Measurements from ENCODE around the gene KCNIP1. TPM values are rescaled to one million over a fixed set of nuclear protein-coding genes. Genes with fewer than 3 reads are reported as not detected.

The KCNIP1 gene
- total and polyA plus RNA-seq, 9 of the 15 experiments (the other 6 are each of a cell fraction or from before 2014, with no cell fraction given): not detected

- 0% methylated on average over 6 of the region's 6 CpGs for WGBS (ENCODE audit: insufficient coverage, low coverage, missing lambda C conversion rate)
- no peaks in the 10 kb centered on the region for H3K9me1 ChIP-seq (ENCODE audit: control insufficient read depth, insufficient read depth, low read length)
- in situ Hi-C loops (cut with MboI): no loop called here
- intact Hi-C loops (cut with micrococcal nuclease): no loop called here
- no TSS peak for BruUV-seq (replicated peaks)
- DNase-seq (ENCODE audit: extremely low read depth in 1 of 4, low spot score in 3 of 4) (no peak), ATAC-seq (no peak), FAIRE-seq (no peak)
- no peak for TF ChIP-seq ZNF274 (IDR thresholded peaks at IDR 0.05; ENCODE audit: borderline replicate concordance, low read depth, low read length)
- no peak for TF ChIP-seq RBM14 (IDR thresholded peaks at IDR 0.05; ENCODE audit: borderline replicate concordance, insufficient read depth, low read depth, low read length)
- no peak for TF ChIP-seq ZSCAN29 (IDR thresholded peaks at IDR 0.05)
- no peak for TF ChIP-seq SMARCB1 (IDR thresholded peaks at IDR 0.05; ENCODE audit: insufficient read length, low read depth)
- no peak for TF ChIP-seq MXD1 (CRISPR knock-in tag; IDR thresholded peaks at IDR 0.05; ENCODE audit: borderline replicate concordance, poor library complexity, severe bottlenecking)
- TF ChIP-seq SP2 (IDR thresholded peaks at IDR 0.05; ENCODE audit: extremely low read depth, low read depth, low read length, poor library complexity, severe bottlenecking): no peak
- no peak for TF ChIP-seq ZFX (CRISPR knock-in tag; IDR thresholded peaks at IDR 0.05)
- TF ChIP-seq TSHZ1 (CRISPR knock-in tag; IDR thresholded peaks at IDR 0.05): no peak
- no peak for TF ChIP-seq HDAC6 (IDR thresholded peaks at IDR 0.05; ENCODE audit: low read depth, low read length)
- no peak for TF ChIP-seq STAT5A (IDR thresholded peaks at IDR 0.05; ENCODE audit: borderline replicate concordance, low read length)
- H4K20me1 ChIP-seq (replicated peaks; ENCODE audit: control insufficient read depth, insufficient read depth, low read length): no peaks in the 10 kb centered on the region
- H3K27me3 ChIP-seq (ENCODE audit: control insufficient read depth in 2 of 2, insufficient read depth in 2 of 2, low read length in 2 of 2): no peaks in the 10 kb centered on the region
- H3K9ac ChIP-seq (ENCODE audit: insufficient read depth in 1 of 2, low read depth in 2 of 2, low read length in 2 of 2): no peak overlapping the region
- no peak overlapping the region for H3K4me3 ChIP-seq
- no peaks in the 10 kb centered on the region; a peak in 1 of 5 replicates for H3K4me1 ChIP-seq (replicated peaks in 1 of 2; ENCODE audit: control insufficient read depth in 2 of 2, insufficient read depth in 2 of 2, low read length in 2 of 2)
- H3K27ac ChIP-seq (ENCODE audit: extremely low read depth, low read depth, low read length): no peak overlapping the region
- POLR2A ChIA-PET: no interaction called here
- CTCF ChIA-PET (ENCODE audit: low intra/inter-chr PET ratio): interaction anchor here (0.6 kb wide), 1 partner anchor 487 kb away, joined by 3 read pairs; no protein-coding TSS in a partner anchor
- no peak overlapping the region for H3K4me2 ChIP-seq (ENCODE audit: insufficient read depth, low read length)
- no peaks in the 10 kb centered on the region; the same call in 1 of the 2 replicates for H3K9me3 ChIP-seq (replicated peaks; ENCODE audit: control insufficient read depth, insufficient read depth, low read depth, low read length)
- H2AFZ ChIP-seq (ENCODE audit: low read depth, low read length): no peak overlapping the region
- no peaks in the 10 kb centered on the region for H3K36me3 ChIP-seq (ENCODE audit: control insufficient read depth, insufficient read depth, low read length)
- no peaks in the 10 kb centered on the region for H3K79me2 ChIP-seq (ENCODE audit: control insufficient read depth, insufficient read depth, low read length)
Measured at GRCh38 chr5:170582644-170583330, 79.0 kb downstream of the KCNIP1 start.
